Measurements from ENCODE around the gene TPGS2.
"Not testable (repeated sequence)": the region's sequence is repeated elsewhere in the genome, so short reads cannot be mapped to it uniquely, and the experiment has no call there.

The TPGS2 gene

DNA sequence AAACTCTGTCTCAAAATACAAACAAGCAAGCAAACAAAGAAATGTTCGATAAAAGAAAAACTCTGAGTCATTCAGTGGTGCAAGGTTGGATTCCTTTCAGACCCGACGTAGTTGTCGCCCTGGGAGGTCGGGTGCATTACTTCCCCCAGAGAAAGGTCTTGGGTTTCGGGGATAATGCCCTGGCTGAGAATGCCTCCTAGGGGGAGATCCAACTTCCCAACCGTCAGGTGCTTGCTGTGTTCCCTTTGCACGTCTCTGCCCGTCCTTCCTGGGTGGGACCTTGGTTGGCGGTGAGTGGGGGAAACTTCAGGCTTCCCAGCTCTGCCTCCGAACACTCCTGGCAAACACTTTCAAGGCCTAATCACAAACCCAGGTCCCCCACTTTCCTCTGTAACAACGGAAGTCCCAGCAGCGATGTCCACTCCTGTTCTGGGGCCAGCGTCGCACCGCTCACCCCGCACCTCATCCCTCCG lies 609 bp downstream of the TPGS2 start:
- Histone ChIP-seq H4K20me1 (no peaks in the 10 kb centered on the region), H3K27ac (peak overlapping the region; percentile 84), H3K36me3 (peaks cover 20% of the 10 kb centered on the region), H3K4me2 (peak overlapping the region; percentile 88), H3K4me3 (peak overlapping the region; percentile 97), H3K9ac (peak overlapping the region; percentile 86), H3K9me3 (peaks cover 4% of the 10 kb centered on the region; the same call in 1 of the 2 replicates), H3K4me1 (peaks cover 31% of the 10 kb centered on the region), H3K27me3 (no peaks in the 10 kb centered on the region)
- no peak for TF ChIP-seq Cebpa-rat (IDR thresholded peaks at IDR 0.05)

- Histone ChIP-seq H3K9me3 (peaks cover 4% of the 10 kb centered on the region; the same call in 1 of the 2 replicates), H3K4me3 (no peak overlapping the region), H4K20me1 (no peaks in the 10 kb centered on the region), H3K27me3 (no peaks in the 10 kb centered on the region), H3K27ac (no peak overlapping the region), H3K9ac (no peak overlapping the region), H3K4me2 (no peak overlapping the region), H3K36me3 (peaks cover 37% of the 10 kb centered on the region), H3K4me1 (peaks cover 31% of the 10 kb centered on the region)
- no peak for TF ChIP-seq Cebpa-rat (IDR thresholded peaks at IDR 0.05)
Observed at GRCh38 chr18:36826556-36826955, 2.2 kb downstream of the TPGS2 start.

- no peak for TF ChIP-seq Cebpa-rat (IDR thresholded peaks at IDR 0.05)
Observed at GRCh38 chr18:36825526-36825925, 3.3 kb downstream of the TPGS2 start.

GRCh38 chr18:36821681-36822080 lies 7.1 kb downstream of the TPGS2 start:
- no peak overlapping the region for H3K4me3 ChIP-seq
- H3K36me3 ChIP-seq, result peaks cover 83% of the 10 kb centered on the region
- H3K4me1 ChIP-seq, result 0 out of 2 replicates have a peak, but pooled peaks cover 1% of the 10 kb centered on the region
- no peak for TF ChIP-seq Cebpa-rat (IDR thresholded peaks at IDR 0.05)
- peaks cover 4% of the 10 kb centered on the region; the same call in 1 of the 2 replicates for H3K9me3 ChIP-seq
- H3K27me3 ChIP-seq, result no peaks in the 10 kb centered on the region
- H3K4me2 ChIP-seq, result no peak overlapping the region
- H3K27ac ChIP-seq, result no peak overlapping the region
- H3K9ac ChIP-seq, result no peak overlapping the region
- H4K20me1 ChIP-seq, result no peaks in the 10 kb centered on the region

More at GRCh38 chr18:36825526-36825925, 3.3 kb downstream of the TPGS2 start:
- Histone ChIP-seq H3K9ac (no peak overlapping the region), H3K4me3 (no peak overlapping the region), H3K4me2 (no peak overlapping the region), H3K27ac (no peak overlapping the region), H3K36me3 (peaks cover 47% of the 10 kb centered on the region), H3K9me3 (peaks cover 4% of the 10 kb centered on the region; the same call in 1 of the 2 replicates), H4K20me1 (no peaks in the 10 kb centered on the region), H3K27me3 (no peaks in the 10 kb centered on the region), H3K4me1 (peaks cover 28% of the 10 kb centered on the region)

DNA sequence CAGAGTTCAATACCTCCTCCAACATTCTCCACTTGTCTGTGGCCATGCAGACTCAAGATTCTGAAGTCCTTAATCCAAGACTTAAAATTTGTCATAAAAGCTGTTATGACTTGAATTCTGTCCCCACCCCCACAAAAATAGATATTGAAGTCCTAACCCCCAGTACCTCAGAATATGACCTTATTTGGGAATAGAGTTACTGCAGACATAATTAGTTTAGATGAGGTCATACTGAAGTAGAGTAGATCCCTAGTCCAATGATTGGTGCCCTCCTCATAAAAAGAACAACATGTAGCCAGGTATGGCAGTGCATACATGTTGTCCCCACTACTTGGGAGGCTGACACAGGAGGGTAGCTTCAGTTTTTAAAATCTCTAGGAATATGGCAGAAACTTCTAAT lies 9.2 kb downstream of the TPGS2 start:
- Histone ChIP-seq H3K9ac (no peak overlapping the region), H3K9me3 (no peaks in the 10 kb centered on the region; the same call in 1 of the 2 replicates), H4K20me1 (peaks cover 13% of the 10 kb centered on the region; the same call in 1 of the 2 replicates), H3K27me3 (no peaks in the 10 kb centered on the region), H3K4me1 (no peaks in the 10 kb centered on the region), H3K4me2 (no peak overlapping the region), H3K36me3 (peaks cover 95% of the 10 kb centered on the region), H3K27ac (no peak overlapping the region), H3K4me3 (no peak overlapping the region)
- no peak for TF ChIP-seq Cebpa-rat (IDR thresholded peaks at IDR 0.05)

GRCh38 chr18:36818652-36819051 lies 10.2 kb downstream of the TPGS2 start:
- no peak overlapping the region for H3K4me2 ChIP-seq
- no peaks in the 10 kb centered on the region for H3K4me1 ChIP-seq
- peaks cover 19% of the 10 kb centered on the region; the same call in 1 of the 2 replicates for H4K20me1 ChIP-seq
- H3K4me3 ChIP-seq, result no peak overlapping the region
- peaks cover 97% of the 10 kb centered on the region for H3K36me3 ChIP-seq
- H3K9ac ChIP-seq, result no peak overlapping the region
- H3K27me3 ChIP-seq, result no peaks in the 10 kb centered on the region
- no peaks in the 10 kb centered on the region; the same call in 1 of the 2 replicates for H3K9me3 ChIP-seq
- no peak for TF ChIP-seq Cebpa-rat (IDR thresholded peaks at IDR 0.05)
- H3K27ac ChIP-seq, result no peak overlapping the region

- no peaks in the 10 kb centered on the region for H3K9me3 ChIP-seq
- H3K4me1 ChIP-seq, result no peaks in the 10 kb centered on the region
- H3K27ac ChIP-seq, result no peak overlapping the region
- no peak for TF ChIP-seq Cebpa-rat (IDR thresholded peaks at IDR 0.05)
- H3K9ac ChIP-seq, result no peak overlapping the region
- no peak overlapping the region for H3K4me3 ChIP-seq
- H4K20me1 ChIP-seq, result peaks cover 35% of the 10 kb centered on the region
- no peaks in the 10 kb centered on the region for H3K27me3 ChIP-seq
- H3K36me3 ChIP-seq, result peaks cover 98% of the 10 kb centered on the region
- H3K4me2 ChIP-seq, result no peak overlapping the region
Observed at GRCh38 chr18:36817039-36817438, 11.8 kb downstream of the TPGS2 start.

DNA sequence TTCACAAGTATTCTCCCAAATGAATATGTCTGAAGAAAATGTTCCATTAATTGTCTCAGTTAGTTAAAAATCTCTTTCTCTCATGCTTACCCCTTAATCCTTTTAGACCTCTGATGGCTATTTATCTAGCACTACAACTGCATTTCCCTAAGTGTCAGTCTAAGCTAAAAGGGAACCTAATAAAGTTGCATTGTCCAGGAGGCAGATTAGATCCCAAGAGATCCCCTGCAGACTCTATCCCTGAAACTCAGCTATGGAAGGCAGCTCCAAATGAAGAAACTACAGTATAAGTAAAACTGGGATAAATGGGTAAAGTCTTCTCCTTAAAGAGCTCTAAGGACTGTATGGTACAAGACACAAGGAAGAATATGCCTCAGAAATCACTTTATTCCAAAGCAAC lies 12.7 kb downstream of the TPGS2 start:
- H4K20me1 ChIP-seq, result peaks cover 45% of the 10 kb centered on the region
- H3K4me1 ChIP-seq, H3K4me3 ChIP-seq, H3K27ac ChIP-seq, H3K9ac ChIP-seq, H3K4me2 ChIP-seq, H3K27me3 ChIP-seq, H3K9me3 ChIP-seq: not testable (repeated sequence)
- peaks cover 98% of the 10 kb centered on the region for H3K36me3 ChIP-seq

DNA sequence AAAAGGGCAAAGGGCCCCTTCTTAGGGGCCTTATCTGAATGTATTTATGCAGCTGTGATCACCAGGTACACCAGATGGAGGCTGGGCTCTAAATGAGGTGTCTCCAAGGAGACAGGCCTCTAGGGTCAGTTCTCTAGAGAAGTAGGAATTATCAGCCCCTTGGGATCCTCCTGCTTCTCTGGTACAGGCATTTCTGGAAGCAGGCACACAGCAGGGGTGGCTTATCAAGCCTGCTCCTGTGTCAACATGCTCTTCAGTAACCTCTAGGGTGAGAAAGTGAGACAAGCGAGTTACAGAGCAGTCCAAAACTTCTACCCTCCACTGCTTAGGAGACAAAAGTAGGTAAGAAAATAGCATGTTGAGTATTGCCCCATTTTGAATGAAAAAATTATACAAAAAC lies 13.8 kb downstream of the TPGS2 start:
- no peak overlapping the region for H3K4me3 ChIP-seq
- no peak for TF ChIP-seq Cebpa-rat (IDR thresholded peaks at IDR 0.05)
- no peak overlapping the region for H3K4me2 ChIP-seq
- H3K27me3 ChIP-seq, result no peaks in the 10 kb centered on the region
- no peaks in the 10 kb centered on the region for H3K9me3 ChIP-seq
- peaks cover 100% of the 10 kb centered on the region for H3K36me3 ChIP-seq
- H3K9ac ChIP-seq, result no peak overlapping the region
- H3K4me1 ChIP-seq, result no peaks in the 10 kb centered on the region
- no peak overlapping the region for H3K27ac ChIP-seq
- H4K20me1 ChIP-seq, result peaks cover 56% of the 10 kb centered on the region

- Histone ChIP-seq H3K4me3 (no peak overlapping the region), H3K9ac (no peak overlapping the region), H3K4me1 (no peaks in the 10 kb centered on the region), H4K20me1 (peaks cover 58% of the 10 kb centered on the region), H3K27ac (no peak overlapping the region), H3K27me3 (no peaks in the 10 kb centered on the region), H3K36me3 (peaks cover 90% of the 10 kb centered on the region), H3K9me3 (no peaks in the 10 kb centered on the region), H3K4me2 (no peak overlapping the region)
- TF ChIP-seq Cebpa-rat (IDR thresholded peaks at IDR 0.05), result no peak
Observed at GRCh38 chr18:36813824-36814223, 15.0 kb downstream of the TPGS2 start.

Data from BLaER1 (cell line).